H1 (cell line): Measurements from ENCODE around the gene BSDC1. TPM values are rescaled to one million over a fixed set of nuclear protein-coding genes. Genes with fewer than 3 reads are reported as not detected.

Experiments used
- CTCF ChIA-PET: fragments of 300-600 bp; sonication (Branson Sonifier 250); formaldehyde crosslinking; loops from one replicate; lab custom pipeline; 2021; ENCODE audit not compliant: partially characterized antibody; lab: Charles Lee
- POLR2A ChIA-PET: fragments of 300-600 bp; sonication (Branson Sonifier 250); formaldehyde crosslinking; loops from one replicate; lab custom pipeline; 2021; ENCODE audit warnings: inconsistent platforms; ENCODE audit not compliant: partially characterized antibody; lab: Charles Lee
- DNase-seq, 2 experiments: peaks; one replicate each; pipeline versions ENCODE4 v3.0.0 to v3.0.0-alpha.2; 2010 to 2022; ENCODE audit warnings: low spot score in 2 of 2, low read depth in 1 of 2, mixed read lengths in 1 of 2
- FAIRE-seq: peaks from 2 replicates; lab custom pipeline; 2011; peaks lifted over from hg19 to GRCh38; lab: Jason Lieb, UNC
- H2AFZ ChIP-seq: 2 replicates; pipeline ENCODE4 v1.8.1; 2012; ENCODE audit warnings: low read length, inconsistent platforms
- H2AK5ac ChIP-seq: 2 replicates; pipeline ENCODE4 v1.6.1; 2013; ENCODE audit warnings: low read depth, low read length
- H2BK120ac ChIP-seq: replicated peaks from 2 replicates; pipeline ENCODE3; 2013; ENCODE audit warnings: low read depth, low read length, inconsistent platforms
- H2BK12ac ChIP-seq: 2 replicates; pipeline ENCODE4 v1.6.1; 2013; ENCODE audit warnings: low read depth, low read length
- H2BK15ac ChIP-seq: 2 replicates; pipeline ENCODE4 v1.6.1; 2013; ENCODE audit warnings: low read length
- H2BK20ac ChIP-seq: 2 replicates; pipeline ENCODE4 v1.6.1; 2013; ENCODE audit warnings: low read length
- H2BK5ac ChIP-seq: 2 replicates; pipeline ENCODE4 v1.6.1; 2013; ENCODE audit warnings: low read depth, low read length
- H3K14ac ChIP-seq: 2 replicates; pipeline ENCODE4 v1.6.1; 2013; ENCODE audit warnings: inconsistent platforms; ENCODE audit not compliant: insufficient read length
- H3K18ac ChIP-seq: 2 replicates; pipeline ENCODE4 v1.6.1; 2013; ENCODE audit warnings: low read length; ENCODE audit errors: extremely low read depth
- H3K23ac ChIP-seq: 2 replicates; pipeline ENCODE4 v1.6.1; 2013; ENCODE audit warnings: inconsistent platforms; ENCODE audit not compliant: insufficient read length
- H3K23me2 ChIP-seq: 2 replicates; pipeline ENCODE4 v1.6.1; 2013; ENCODE audit warnings: low read depth, low read length
- H3K27ac ChIP-seq: 2 replicates; pipeline ENCODE4 v1.6.1; 2011; ENCODE audit warnings: low read depth, low read length, inconsistent platforms
- H3K27me3 ChIP-seq, 4 experiments: replicated peaks in 1 of 4; 1 replicate in 1 of 4; 2 replicates in 3 of 4; pipeline versions ENCODE4 v1.6.1 to v1.8.1; 2011 to 2013; ENCODE audit warnings: low read length in 3 of 4, mild to moderate bottlenecking in 3 of 4, inconsistent platforms in 2 of 4, mixed read lengths in 2 of 4, moderate library complexity in 1 of 4; ENCODE audit not compliant: control insufficient read depth in 3 of 4, insufficient read depth in 3 of 4; ENCODE audit errors: extremely low read depth in 1 of 4
- H3K36me3 ChIP-seq, 4 experiments: 2 replicates each; pipeline versions ENCODE4 v1.6.1 to v1.8.1; 2011 to 2013; ENCODE audit warnings: mild to moderate bottlenecking in 4 of 4, low read length in 3 of 4, moderate library complexity in 2 of 4, control low read depth in 1 of 4, inconsistent platforms in 1 of 4; ENCODE audit not compliant: insufficient read depth in 4 of 4, control insufficient read depth in 2 of 4
- H3K4ac ChIP-seq: replicated peaks from 2 replicates; pipeline ENCODE3; 2013; ENCODE audit warnings: low read length, low read depth, mixed read lengths, inconsistent platforms; ENCODE audit not compliant: insufficient read length
- H3K4me1 ChIP-seq, 4 experiments: replicated peaks in 1 of 4; 1 replicate in 1 of 4; 2 replicates in 3 of 4; pipeline versions ENCODE4 v1.6.1 to v1.8.1; 2011 to 2013; ENCODE audit warnings: low read length in 3 of 4, inconsistent platforms in 2 of 4, mixed read lengths in 1 of 4; ENCODE audit not compliant: insufficient read depth in 4 of 4, control insufficient read depth in 3 of 4
- H3K4me2 ChIP-seq, 2 experiments: 2 replicates each; pipeline versions ENCODE4 v1.6.1 to v1.8.1; 2011 to 2013; ENCODE audit warnings: low read depth in 2 of 2, low read length in 2 of 2, control low read depth in 1 of 2, inconsistent platforms in 1 of 2, mild to moderate bottlenecking in 1 of 2; ENCODE audit not compliant: insufficient read depth in 1 of 2
- H3K4me3 ChIP-seq, 4 experiments: fragments of 200-600, 300-600 bp in 1 of 4; sonication (generic), shearing (Covaris generic), sonication (Bioruptor Twin) in 1 of 4; 2 replicates each; pipeline versions ENCODE4 v1.5.1 to v1.8.1; 2011 to 2016; ENCODE audit warnings: low read length in 4 of 4, low read depth in 3 of 4, control low read depth in 2 of 4, inconsistent platforms in 2 of 4, mild to moderate bottlenecking in 2 of 4, mixed read lengths in 1 of 4, moderate library complexity in 1 of 4; ENCODE audit not compliant: insufficient read depth in 2 of 4; ENCODE audit errors: extremely low read depth in 1 of 4
- H3K56ac ChIP-seq: replicated peaks from 2 replicates; pipeline ENCODE3; 2013; ENCODE audit warnings: low read depth, mild to moderate bottlenecking, mixed read lengths, low read length, inconsistent platforms; ENCODE audit not compliant: insufficient read length
- H3K79me1 ChIP-seq: 2 replicates; pipeline ENCODE4 v1.6.1; 2013; ENCODE audit warnings: low read depth, low read length, control low read depth
- H3K79me2 ChIP-seq, 2 experiments: 2 replicates each; pipeline versions ENCODE4 v1.6.1 to v1.8.1; 2012 to 2013; ENCODE audit warnings: low read length in 2 of 2, mild to moderate bottlenecking in 2 of 2, inconsistent platforms in 1 of 2; ENCODE audit not compliant: insufficient read depth in 2 of 2, control insufficient read depth in 1 of 2
- H3K9ac ChIP-seq, 4 experiments: replicated peaks in 1 of 4; 1 replicate in 1 of 4; 2 replicates in 3 of 4; pipeline versions ENCODE4 v1.6.1 to v1.8.1; 2011 to 2013; ENCODE audit warnings: low read depth in 3 of 4, low read length in 3 of 4, control low read depth in 2 of 4, mild to moderate bottlenecking in 2 of 4, moderate library complexity in 2 of 4, inconsistent platforms in 1 of 4; ENCODE audit errors: extremely low read depth in 1 of 4
- H3K9me3 ChIP-seq, 2 experiments: 2 replicates each; pipeline versions ENCODE4 v1.6.1 to v1.8.1; 2012 to 2013; ENCODE audit warnings: mild to moderate bottlenecking in 2 of 2, moderate library complexity in 2 of 2, control low read depth in 1 of 2, inconsistent platforms in 1 of 2, low read depth in 1 of 2, low read length in 1 of 2, mixed read lengths in 1 of 2; ENCODE audit not compliant: insufficient read depth in 2 of 2
- H4K20me1 ChIP-seq, 2 experiments: replicated peaks in 1 of 2; 2 replicates each; pipeline versions ENCODE3 to v1.8.1; 2011 to 2013; ENCODE audit warnings: inconsistent platforms in 2 of 2, low read length in 2 of 2, mild to moderate bottlenecking in 1 of 2; ENCODE audit not compliant: insufficient read depth in 2 of 2, control insufficient read depth in 1 of 2
- H4K5ac ChIP-seq: 2 replicates; pipeline ENCODE4 v1.6.1; 2013; ENCODE audit warnings: low read length, low read depth, mixed read lengths, inconsistent platforms; ENCODE audit not compliant: insufficient read length
- H4K8ac ChIP-seq: 2 replicates; pipeline ENCODE4 v1.8.0; 2013; ENCODE audit warnings: mild to moderate bottlenecking, moderate library complexity, low read length, inconsistent platforms; ENCODE audit not compliant: insufficient read depth; ENCODE audit errors: extremely low read depth
- H4K91ac ChIP-seq: replicated peaks from 2 replicates; pipeline ENCODE3; 2013; ENCODE audit warnings: low read length, mixed read lengths, inconsistent platforms; ENCODE audit not compliant: insufficient read length
- ASH2L ChIP-seq: fragments of 200-600, 300-600 bp; sonication (generic); IDR thresholded peaks from one replicate; pipeline ENCODE4 v1.7.1; 2017; ENCODE audit warnings: low read length
- ATF2 ChIP-seq: IDR thresholded peaks from 2 replicates; pipeline ENCODE4 v1.6.1; 2012; ENCODE audit warnings: low read length, inconsistent platforms
- CEBPB ChIP-seq: IDR thresholded peaks from 2 replicates; pipeline ENCODE4 v1.6.1; 2012; ENCODE audit warnings: low read depth, low read length
- RAD21 ChIP-seq, 2 experiments: IDR thresholded peaks in 1 of 2; conservative IDR thresholded peaks in 1 of 2; 2 replicates each; pipeline ENCODE4 v1.6.1; 2011; ENCODE audit warnings: low read depth in 2 of 2, low read length in 2 of 2, improper control_type of control experiment in 1 of 2, inconsistent platforms in 1 of 2, mild to moderate bottlenecking in 1 of 2, moderate library complexity in 1 of 2
- SIRT6 ChIP-seq: IDR thresholded peaks from one replicate; pipeline ENCODE4 v1.7.1; 2012; ENCODE audit warnings: low read length, inconsistent platforms
- WGBS, 2 experiments: shearing (Covaris generic) in 1 of 2; methylation state at CpG; one replicate each; pipeline versions ENCODE4 v1.1.6 to v1.1.7; 2013 to 2015; ENCODE audit warnings: low lambda C conversion rate in 2 of 2, mixed read lengths in 2 of 2, inconsistent platforms in 1 of 2, low coverage in 1 of 2, missing lambda C conversion rate in 1 of 2; ENCODE audit not compliant: insufficient replicate concordance in 2 of 2, insufficient coverage in 1 of 2, insufficient read length in 1 of 2; ENCODE audit errors: extremely low coverage in 1 of 2, missing lambda C conversion rate in 1 of 2; 5-methylcytosine and 5-hydroxymethylcytosine counted together
- polyA plus RNA-seq, 7 experiments: library from polyadenylated mRNA; depleted of rRNA in 3 of 7; stranded (reverse) in 5 of 7; unstranded in 2 of 7; fragments of >200 nt in 5 of 7; fragments of 200-250 nt in 2 of 7; gene quantifications; 1 replicate in 5 of 7; 2 replicates in 1 of 7; 4 replicates in 1 of 7; pipeline versions ENCODE4 v1.2.1 to v1.2.3, GENCODE V29; 2011 to 2013; ENCODE audit warnings: missing spikeins in 2 of 7, mixed read lengths in 2 of 7
- total RNA-seq: library from RNA; stranded (reverse); fragmentation: NEBNext Ultra II Directional; extraction: Animal tissue kit (Norgen Biotek cat#: 25700); gene quantifications from 2 replicates; pipeline ENCODE4 v1.2.1, GENCODE V29; 2021

BSDC1 gene
- total and polyA plus RNA-seq, 2 of the 8 experiments (the other 6 are each of a cell fraction or from before 2014, with no cell fraction given): 24.8 to 40.7 TPM

- ChIA-PET POLR2A (interaction anchor here (0.9 to 3.2 kb wide), 5 partner anchors 8 to 31 kb away, joined by 5 to 17 read pairs (median 7); partner anchors contain the start of gene BSDC1), CTCF (interaction anchor here (0.6 to 1.1 kb wide), 2 partner anchors 43 to 1570 kb away, joined by 3 read pairs; no protein-coding TSS in a partner anchor)
- DNase-seq: no peak
- WGBS, 2 experiments: 88% methylated on average over 9 of the region's 11 CpGs; no CpG with 5 or more reads in 1 of the 2 experiments
- H4K8ac ChIP-seq: no peak overlapping the region
- no peak overlapping the region for H3K14ac ChIP-seq
- peaks cover 2 to 3% of the 10 kb centered on the region in 2 experiments for H4K20me1 ChIP-seq
- H2BK120ac ChIP-seq: no peak overlapping the region
- peaks cover 22 to 82% (median 65%) of the 10 kb centered on the region in 4 experiments for H3K36me3 ChIP-seq
- H3K4me1 ChIP-seq: no peaks in the 10 kb centered on the region
- H3K4me3 ChIP-seq: no peak overlapping the region
- H3K27me3 ChIP-seq: no peaks in the 10 kb centered on the region
- no peak overlapping the region for H2BK5ac ChIP-seq
- no peak overlapping the region for H3K4me2 ChIP-seq
- no peak overlapping the region for H3K56ac ChIP-seq
- no peaks in the 10 kb centered on the region for H3K9me3 ChIP-seq
- H2BK12ac ChIP-seq: no peak overlapping the region
- H3K4ac ChIP-seq: no peak overlapping the region
- H2BK15ac ChIP-seq: no peak overlapping the region
- no peak overlapping the region for H2AFZ ChIP-seq
- H3K23ac ChIP-seq: no peak overlapping the region
- no peak for TF ChIP-seq ASH2L
- TF ChIP-seq RAD21 (IDR thresholded peaks at IDR 0.05 in 1 of 2, conservative IDR thresholded peaks at IDR 0.05 in 1 of 2; ENCODE audit: low read depth in 2 of 2, low read length in 2 of 2): no peak
- TF ChIP-seq ATF2: no peak
- TF ChIP-seq CEBPB: no peak
- TF ChIP-seq SIRT6: no peak
- no peak overlapping the region for H3K9ac ChIP-seq
- H3K79me2 ChIP-seq: no peaks in the 10 kb centered on the region
- H4K91ac ChIP-seq: no peak overlapping the region
- FAIRE-seq: no peak
- no peaks in the 10 kb centered on the region for H3K23me2 ChIP-seq
- no peak overlapping the region for H2BK20ac ChIP-seq
- no peak overlapping the region for H3K18ac ChIP-seq
- H2AK5ac ChIP-seq: no peak overlapping the region
- no peak overlapping the region for H4K5ac ChIP-seq
- H3K79me1 ChIP-seq: no peaks in the 10 kb centered on the region
- no peak overlapping the region for H3K27ac ChIP-seq
Observed at GRCh38 chr1:32376199-32376598, 18.0 kb downstream of the BSDC1 start.
